Keratinocyte (primary cell): Measurements from ENCODE around the gene SMARCA2. TPM values are rescaled to one million over a fixed set of nuclear protein-coding genes. Genes with fewer than 3 reads are reported as not detected.

Experiments used
- DNase-seq: peaks from one replicate; pipeline ENCODE4 v3.0.0-alpha.2; 2011; ENCODE audit warnings: low read depth, missing footprints, low spot score
- FAIRE-seq: peaks from 2 replicates; lab custom pipeline; 2011; peaks lifted over from hg19 to GRCh38; lab: Jason Lieb, UNC
- H2AFZ ChIP-seq: 2 replicates; pipeline ENCODE4 v1.6.0; 2012; ENCODE audit warnings: low read length, control low read depth, inconsistent platforms; ENCODE audit not compliant: control insufficient read depth
- H3K27ac ChIP-seq: 2 replicates; pipeline ENCODE4 v1.5.1; 2011; ENCODE audit warnings: low read length; ENCODE audit not compliant: control insufficient read depth, insufficient read depth
- H3K27me3 ChIP-seq: 3 replicates; pipeline ENCODE4 v1.6.0; 2011; ENCODE audit warnings: low read length; ENCODE audit not compliant: control insufficient read depth, insufficient read depth; ENCODE audit errors: extremely low read depth
- H3K36me3 ChIP-seq, 2 experiments: 2 replicates in 1 of 2; 3 replicates in 1 of 2; pipeline ENCODE4 v1.5.1; 2011; ENCODE audit warnings: low read length in 2 of 2, mild to moderate bottlenecking in 1 of 2; ENCODE audit not compliant: control insufficient read depth in 2 of 2, insufficient read depth in 2 of 2; ENCODE audit errors: extremely low read depth in 1 of 2
- H3K4me1 ChIP-seq: 3 replicates; pipeline ENCODE4 v1.5.1; 2011; ENCODE audit warnings: low read length; ENCODE audit not compliant: control insufficient read depth, insufficient read depth; ENCODE audit errors: extremely low read depth
- H3K4me2 ChIP-seq: 3 replicates; pipeline ENCODE4 v1.6.0; 2011; ENCODE audit warnings: low read depth, low read length; ENCODE audit not compliant: control insufficient read depth, insufficient read depth; ENCODE audit errors: extremely low read depth
- H3K4me3 ChIP-seq, 3 experiments: fragments of 200-600 bp in 1 of 3; sonication (generic) in 1 of 3; 2 replicates in 2 of 3; 3 replicates in 1 of 3; pipeline ENCODE4 v1.5.1; 2011 to 2016; ENCODE audit warnings: low read length in 3 of 3, mild to moderate bottlenecking in 3 of 3, control low read depth in 2 of 3, inconsistent platforms in 1 of 3, low read depth in 1 of 3, mixed read lengths in 1 of 3, mixed run types in 1 of 3, moderate library complexity in 1 of 3; ENCODE audit not compliant: control insufficient read depth in 2 of 3, insufficient read depth in 2 of 3; ENCODE audit errors: extremely low read depth in 1 of 3
- H3K79me2 ChIP-seq: 2 replicates; pipeline ENCODE4 v1.6.0; 2012; ENCODE audit warnings: low read length; ENCODE audit not compliant: control insufficient read depth, insufficient read depth
- H3K9ac ChIP-seq: 3 replicates; pipeline ENCODE4 v1.6.0; 2011; ENCODE audit warnings: low read length; ENCODE audit not compliant: control insufficient read depth, insufficient read depth; ENCODE audit errors: extremely low read depth
- H3K9me1 ChIP-seq: 3 replicates; pipeline ENCODE4 v1.6.0; 2011; ENCODE audit warnings: low read length; ENCODE audit not compliant: control insufficient read depth, insufficient read depth; ENCODE audit errors: extremely low read depth
- H3K9me3 ChIP-seq: 2 replicates; pipeline ENCODE4 v1.5.1; 2012; ENCODE audit warnings: low read depth, low read length; ENCODE audit not compliant: control insufficient read depth
- H4K20me1 ChIP-seq: 3 replicates; pipeline ENCODE4 v1.6.0; 2011; ENCODE audit warnings: low read length; ENCODE audit not compliant: control insufficient read depth, insufficient read depth; ENCODE audit errors: extremely low read depth
- EZH2 ChIP-seq: IDR thresholded peaks from one replicate; pipeline ENCODE4 v1.6.1; 2012; ENCODE audit warnings: inconsistent platforms, mild to moderate bottlenecking, low read length, moderate library complexity
- dilution Hi-C: fragments of 300-500 bp; cut with MboI; formaldehyde crosslinking; loops from one replicate; pipeline ENCODE4 v1.7.0; 2020; ENCODE audit warnings: low sequenced_read_pairs; ENCODE audit not compliant: extremely low pct_ligation_motif_present
- polyA plus RNA-seq, 5 experiments: library from polyadenylated mRNA; depleted of rRNA in 3 of 5; stranded (reverse) in 3 of 5; stranded (forward) in 1 of 5; unstranded in 1 of 5; fragments of >200 nt; gene quantifications; 1 replicate in 1 of 5; 2 replicates in 3 of 5; 3 replicates in 1 of 5; pipeline versions ENCODE4 v1.2.1 to v1.2.3, GENCODE V29; 2011 to 2012; ENCODE audit warnings: missing spikeins in 2 of 5, low read depth in 1 of 5, low replicate concordance in 1 of 5
- TF ChIP-seq, protein P1 (sequence below), 3 experiments: IDR thresholded peaks in 1 of 3; conservative IDR thresholded peaks in 1 of 3; optimal IDR thresholded peaks in 1 of 3; 2 replicates in 2 of 3; 3 replicates in 1 of 3; pipeline versions ENCODE3 to v1.5.1; 2011; ENCODE audit warnings: low read length in 3 of 3, mild to moderate bottlenecking in 3 of 3, moderate library complexity in 2 of 3, control low read depth in 1 of 3, inconsistent platforms in 1 of 3; ENCODE audit not compliant: insufficient read depth in 2 of 3; ENCODE audit errors: extremely low read depth in 1 of 3

The SMARCA2 gene
- polyA plus RNA-seq, 1 donor (not counting 4 experiments of a cell fraction or from before 2014, with no cell fraction given) = 39.0 TPM

DNA sequence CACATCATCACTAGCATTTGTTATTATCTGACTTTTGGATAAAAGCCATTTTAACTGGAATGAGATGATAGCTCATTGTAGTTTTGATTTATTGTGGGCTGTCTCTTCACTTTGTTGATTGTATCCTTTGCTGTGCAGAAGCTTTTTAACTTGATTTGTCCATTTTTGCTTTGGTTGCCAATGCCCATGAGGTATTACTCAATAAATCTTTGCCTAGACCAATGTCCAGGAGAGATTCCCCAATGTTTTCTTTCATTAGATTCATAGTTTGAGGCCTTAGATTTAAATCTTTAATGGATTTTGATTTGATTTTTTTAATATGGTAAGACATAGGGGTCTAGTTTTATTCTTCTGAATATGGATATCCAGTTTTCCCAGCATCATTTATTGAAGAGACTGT, 28.8 kb upstream of the SMARCA2 start:
- no peak for DNase-seq
- Histone ChIP-seq H3K79me2 (no peaks in the 10 kb centered on the region), H3K4me1 (peaks cover 3% of the 10 kb centered on the region), H3K4me2 (no peak overlapping the region), H3K4me3 (no peak overlapping the region), H3K9me3 (no peaks in the 10 kb centered on the region), H3K36me3 (no peaks in the 10 kb centered on the region), H3K9ac (no peak overlapping the region), H3K9me1 (no peaks in the 10 kb centered on the region), H2AFZ (no peak overlapping the region), H4K20me1 (no peaks in the 10 kb centered on the region), H3K27me3 (no peaks in the 10 kb centered on the region), H3K27ac (no peak overlapping the region)
- FAIRE-seq = no peak
- TF ChIP-seq, protein P1, sequence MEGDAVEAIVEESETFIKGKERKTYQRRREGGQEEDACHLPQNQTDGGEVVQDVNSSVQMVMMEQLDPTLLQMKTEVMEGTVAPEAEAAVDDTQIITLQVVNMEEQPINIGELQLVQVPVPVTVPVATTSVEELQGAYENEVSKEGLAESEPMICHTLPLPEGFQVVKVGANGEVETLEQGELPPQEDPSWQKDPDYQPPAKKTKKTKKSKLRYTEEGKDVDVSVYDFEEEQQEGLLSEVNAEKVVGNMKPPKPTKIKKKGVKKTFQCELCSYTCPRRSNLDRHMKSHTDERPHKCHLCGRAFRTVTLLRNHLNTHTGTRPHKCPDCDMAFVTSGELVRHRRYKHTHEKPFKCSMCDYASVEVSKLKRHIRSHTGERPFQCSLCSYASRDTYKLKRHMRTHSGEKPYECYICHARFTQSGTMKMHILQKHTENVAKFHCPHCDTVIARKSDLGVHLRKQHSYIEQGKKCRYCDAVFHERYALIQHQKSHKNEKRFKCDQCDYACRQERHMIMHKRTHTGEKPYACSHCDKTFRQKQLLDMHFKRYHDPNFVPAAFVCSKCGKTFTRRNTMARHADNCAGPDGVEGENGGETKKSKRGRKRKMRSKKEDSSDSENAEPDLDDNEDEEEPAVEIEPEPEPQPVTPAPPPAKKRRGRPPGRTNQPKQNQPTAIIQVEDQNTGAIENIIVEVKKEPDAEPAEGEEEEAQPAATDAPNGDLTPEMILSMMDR (optimal IDR thresholded peaks at IDR 0.05 in 1 of 3, IDR thresholded peaks at IDR 0.05 in 1 of 3, conservative IDR thresholded peaks at IDR 0.05 in 1 of 3; ENCODE audit: extremely low read depth in 1 of 3, insufficient read depth in 2 of 3, low read length in 3 of 3) = no peak
- no peak for TF ChIP-seq EZH2
- dilution Hi-C loops = no loop called here

DNA sequence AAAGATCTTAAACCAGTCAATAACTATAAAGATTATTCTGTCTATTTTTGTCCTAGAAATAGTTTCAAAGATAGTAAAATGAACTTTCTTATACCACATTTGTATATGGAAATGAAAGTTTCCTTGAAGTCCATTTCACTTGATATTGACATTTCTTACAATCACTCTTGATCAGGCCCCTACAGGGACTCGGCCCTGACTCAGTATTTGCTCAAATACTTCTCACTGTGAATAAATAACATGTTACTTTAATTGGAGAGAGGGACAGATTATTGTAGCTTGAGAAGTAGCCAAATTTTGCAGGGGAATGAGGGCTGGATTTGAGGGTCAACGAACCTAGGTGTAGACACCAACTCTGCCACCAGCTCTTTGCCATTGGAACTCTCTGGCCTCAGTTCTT, 25.6 kb upstream of the SMARCA2 start:
- Histone ChIP-seq H3K4me3 (no peak overlapping the region), H3K27me3 (no peaks in the 10 kb centered on the region), H3K9ac (no peak overlapping the region), H3K4me2 (no peak overlapping the region), H2AFZ (no peak overlapping the region), H3K36me3 (no peaks in the 10 kb centered on the region), H3K4me1 (no peaks in the 10 kb centered on the region), H3K79me2 (no peaks in the 10 kb centered on the region), H4K20me1 (no peaks in the 10 kb centered on the region), H3K9me1 (no peaks in the 10 kb centered on the region), H3K9me3 (no peaks in the 10 kb centered on the region), H3K27ac (no peak overlapping the region)
- no peak for FAIRE-seq
- no peak for TF ChIP-seq EZH2
- TF ChIP-seq, protein P1 (optimal IDR thresholded peaks at IDR 0.05 in 1 of 3, IDR thresholded peaks at IDR 0.05 in 1 of 3, conservative IDR thresholded peaks at IDR 0.05 in 1 of 3; ENCODE audit: extremely low read depth in 1 of 3, insufficient read depth in 2 of 3, low read length in 3 of 3) = no peak
- dilution Hi-C loops = no loop called here
- no peak for DNase-seq
